Activated CD4-positive, CD25-positive, alpha-beta regulatory T cell (primary cell): ENCODE results near the gene C12orf76.
A peak's percentile ranks its signal among the peaks of the same experiment; 100 is the strongest.
"Not testable (repeated sequence)": the region's sequence is repeated elsewhere in the genome, so short reads cannot be mapped to it uniquely, and the experiment has no call there.

Experiments
- DNase-seq, 4 experiments: peaks; one replicate each; lab custom pipeline; 2025; lab: John Stamatoyannopoulos, UW

C12orf76 gene

GRCh38 chr12:110023059-110023980, 25.0 kb downstream of the C12orf76 start:
- DNase-seq: no peak

- no peak for DNase-seq
Observed at GRCh38 chr12:110020956-110021355, 27.4 kb downstream of the C12orf76 start.

GRCh38 chr12:110015132-110015531, 33.2 kb downstream of the C12orf76 start:
- no peak for DNase-seq

- DNase-seq: no peak
Observed at GRCh38 chr12:110012659-110013058, 35.7 kb downstream of the C12orf76 start.

- no peak for DNase-seq
Observed at GRCh38 chr12:110012137-110012536, 36.2 kb downstream of the C12orf76 start.

GRCh38 chr12:110010853-110011723, 37.2 kb downstream of the C12orf76 start:
- no peak for DNase-seq

GRCh38 chr12:110008681-110009398, 39.5 kb downstream of the C12orf76 start:
- not testable (repeated sequence) for DNase-seq

GRCh38 chr12:110007881-110008280, 40.4 kb downstream of the C12orf76 start:
- no peak for DNase-seq

GRCh38 chr12:110006115-110006514, 42.2 kb downstream of the C12orf76 start:
- DNase-seq: no peak

- no peak for DNase-seq
Observed at GRCh38 chr12:110005319-110005973, 42.9 kb downstream of the C12orf76 start.

GRCh38 chr12:110004598-110004997, 43.7 kb downstream of the C12orf76 start:
- no peak for DNase-seq

- no peak for DNase-seq
Observed at GRCh38 chr12:110002676-110003515, 45.4 kb downstream of the C12orf76 start.

GRCh38 chr12:110001596-110001995, 46.7 kb downstream of the C12orf76 start:
- DNase-seq: no peak

- DNase-seq: no peak
Observed at GRCh38 chr12:109999983-110000505, 48.3 kb downstream of the C12orf76 start.

- no peak for DNase-seq
Observed at GRCh38 chr12:109999649-109999971, 48.7 kb downstream of the C12orf76 start.

- peak; percentile 66 to 78 (median 74) for DNase-seq
Observed at GRCh38 chr12:109998904-109999648, 49.2 kb downstream of the C12orf76 start, which contains the start of gene ANKRD13A. Gene ANKRD13A, plus strand, starts transcription at chr12:109999430. Its CDS starts 259 bp downstream, at chr12:109999689.

- no peak for DNase-seq
Observed at GRCh38 chr12:109998241-109998903, 50.0 kb downstream of the C12orf76 start.

- no peak for DNase-seq
Observed at GRCh38 chr12:109997393-109997792, 50.9 kb downstream of the C12orf76 start.

- DNase-seq: no peak
Observed at GRCh38 chr12:109996483-109996853, 51.9 kb downstream of the C12orf76 start.
